Pons (tissue), 1 donor: ENCODE measurements around the gene SMTNL2.
A peak's percentile ranks its signal among the peaks of the same experiment; 100 is the strongest.

ENCODE experiments used
- DNase-seq: peaks from one replicate; pipeline ENCODE4 v3.0.0-alpha.2; 2016; ENCODE audit warnings: low spot score

The SMTNL2 gene

GRCh38 chr17:4545217-4545951, 38.9 kb upstream of the SMTNL2 start:
- DNase-seq: no peak

GRCh38 chr17:4547118-4547906, 37.0 kb upstream of the SMTNL2 start:
- DNase-seq: no peak

GRCh38 chr17:4548061-4548461, 36.3 kb upstream of the SMTNL2 start:
- DNase-seq: no peak

- no peak for DNase-seq
Measured at GRCh38 chr17:4548721-4549531, 35.4 kb upstream of the SMTNL2 start.

GRCh38 chr17:4549781-4550533, 34.4 kb upstream of the SMTNL2 start:
- DNase-seq: no peak

- no peak for DNase-seq
Measured at GRCh38 chr17:4550534-4551039, 33.7 kb upstream of the SMTNL2 start.

- no peak for DNase-seq
Measured at GRCh38 chr17:4551141-4551540, 33.2 kb upstream of the SMTNL2 start.

GRCh38 chr17:4551796-4552525, 32.4 kb upstream of the SMTNL2 start:
- DNase-seq: no peak

GRCh38 chr17:4553669-4554068, 30.7 kb upstream of the SMTNL2 start:
- DNase-seq: no peak

- DNase-seq: no peak
Measured at GRCh38 chr17:4554441-4554996, 29.8 kb upstream of the SMTNL2 start.

- DNase-seq: peak; percentile 94
Measured at GRCh38 chr17:4554997-4555799, 29.1 kb upstream of the SMTNL2 start, which contains the start of gene MYBBP1A. Gene MYBBP1A (minus strand): TSS chr17:4555384. CDS start chr17:4555324, 60 bp downstream.

- no peak for DNase-seq
Measured at GRCh38 chr17:4555873-4556759, 28.2 kb upstream of the SMTNL2 start.

GRCh38 chr17:4556996-4557395, 27.3 kb upstream of the SMTNL2 start:
- DNase-seq: no peak

- no peak for DNase-seq
Measured at GRCh38 chr17:4557626-4558346, 26.5 kb upstream of the SMTNL2 start.

- DNase-seq: no peak
Measured at GRCh38 chr17:4558347-4558971, 25.9 kb upstream of the SMTNL2 start.

GRCh38 chr17:4559139-4559791, 25.1 kb upstream of the SMTNL2 start:
- DNase-seq: no peak

- no peak for DNase-seq
Measured at GRCh38 chr17:4559966-4560365, 24.4 kb upstream of the SMTNL2 start.
